HepG2 (cell line): Measurements from ENCODE around the gene ZC3H14. TPM values are rescaled to one million over a fixed set of nuclear protein-coding genes. Genes with fewer than 3 reads are reported as not detected.

Source experiments
- ATAC-seq: fragments of 200-7000 bp; cut with Tn5 transposase; 3 replicates; pipeline ENCODE4 v1.9.1; 2020; ENCODE audit warnings: mild to moderate bottlenecking, moderate library complexity
- BruUV-seq: library from RNA; stranded (reverse); fragments of 400-500 nt; replicated peaks from 2 replicates; lab custom pipeline; 2021; lab: Mats Ljungman, UMichigan
- CTCF ChIA-PET: fragments of 300-600 bp; formaldehyde crosslinking; extraction: SDS; loops from one replicate; lab custom pipeline; 2021; ENCODE audit warnings: low total read pairs, inconsistent platforms, low intra/inter-chr PET ratio; lab: Yijun Ruan, JAX
- POLR2A ChIA-PET: fragments of 350-600 bp; sonication (Branson Sonifier 250); formaldehyde crosslinking; loops from one replicate; lab custom pipeline; 2020; ENCODE audit warnings: antibody characterized with exemption, inconsistent platforms; lab: Yijun Ruan, JAX
- DNase-seq: peaks from one replicate; pipeline ENCODE4 v3.0.0-alpha.2; 2015; ENCODE audit warnings: low spot score
- FAIRE-seq: peaks from 3 replicates; lab custom pipeline; 2011; peaks lifted over from hg19 to GRCh38; lab: Jason Lieb, UNC
- H2AFZ ChIP-seq: one replicate; pipeline ENCODE4 v1.6.1; 2011; ENCODE audit warnings: low read length, inconsistent platforms
- H3K27ac ChIP-seq: fragments of 300-600 bp; 3 replicates; pipeline ENCODE4 v1.8.0; 2011; ENCODE audit warnings: mixed run types, mild to moderate bottlenecking, mixed read lengths, low read length, inconsistent platforms; ENCODE audit not compliant: insufficient read depth; ENCODE audit errors: extremely low read length
- H3K27me3 ChIP-seq, 2 experiments: fragments of 200-600 bp in 1 of 2; 2 replicates in 1 of 2; 3 replicates in 1 of 2; pipeline versions ENCODE4 v1.6.0 to v1.8.0; 2011; ENCODE audit warnings: low read length in 2 of 2, mild to moderate bottlenecking in 2 of 2, moderate library complexity in 2 of 2, inconsistent platforms in 1 of 2; ENCODE audit not compliant: insufficient read depth in 2 of 2, control insufficient read depth in 1 of 2
- H3K36me3 ChIP-seq, 2 experiments: fragments of 200-600 bp in 1 of 2; replicated peaks in 1 of 2; 2 replicates in 1 of 2; 3 replicates in 1 of 2; pipeline versions ENCODE4 v1.5.1 to v1.8.0; 2011; ENCODE audit warnings: low read length in 2 of 2, inconsistent platforms in 1 of 2; ENCODE audit not compliant: insufficient read depth in 2 of 2, control insufficient read depth in 1 of 2
- H3K4me1 ChIP-seq: 2 replicates; pipeline ENCODE4 v1.5.1; 2012; ENCODE audit warnings: low read length, inconsistent platforms; ENCODE audit not compliant: insufficient read depth
- H3K4me2 ChIP-seq: 2 replicates; pipeline ENCODE4 v1.6.0; 2011; ENCODE audit warnings: low read depth, low read length, inconsistent platforms
- H3K4me3 ChIP-seq, 3 experiments: fragments of 200-600 bp in 1 of 3; sonication (generic), shearing (Covaris generic) in 1 of 3; replicated peaks in 1 of 3; 2 replicates each; pipeline ENCODE4 v1.5.1; 2011 to 2016; ENCODE audit warnings: low read length in 3 of 3, inconsistent platforms in 2 of 3, low read depth in 2 of 3, mild to moderate bottlenecking in 2 of 3, control low read depth in 1 of 3, mixed read lengths in 1 of 3; ENCODE audit not compliant: insufficient read depth in 1 of 3
- H3K79me2 ChIP-seq: one replicate; pipeline ENCODE4 v1.6.1; 2011; ENCODE audit warnings: low read length, inconsistent platforms; ENCODE audit not compliant: insufficient read depth
- H3K9ac ChIP-seq: 2 replicates; pipeline ENCODE4 v1.6.0; 2011; ENCODE audit warnings: mild to moderate bottlenecking, low read depth, low read length, inconsistent platforms; ENCODE audit not compliant: insufficient read depth
- H3K9me3 ChIP-seq: 2 replicates; pipeline ENCODE4 v1.5.1; 2012; ENCODE audit warnings: mild to moderate bottlenecking, low read length
- H4K20me1 ChIP-seq: 2 replicates; pipeline ENCODE4 v1.6.0; 2011; ENCODE audit warnings: inconsistent platforms, mild to moderate bottlenecking, low read length, moderate library complexity; ENCODE audit not compliant: insufficient read depth
- ARID3A ChIP-seq: IDR thresholded peaks from 2 replicates; pipeline ENCODE4 v1.6.1; 2012; ENCODE audit warnings: low read depth, low read length, improper control_type of control experiment
- CTCF ChIP-seq: sonication (generic); formaldehyde crosslinking; IDR thresholded peaks from 2 replicates; pipeline ENCODE4 v1.5.0; 2020; ENCODE audit warnings: mild to moderate bottlenecking, missing genetic modification reagents, moderate library complexity
- HMGXB4 ChIP-seq, 2 experiments: sonication (generic) in 1 of 2; formaldehyde crosslinking in 1 of 2; IDR thresholded peaks; 2 replicates each; pipeline versions ENCODE4 v1.4.0 to v1.6.1; 2018 to 2020; ENCODE audit warnings: missing genetic modification reagents in 2 of 2, borderline replicate concordance in 1 of 2, low read depth in 1 of 2, mild to moderate bottlenecking in 1 of 2, missing biosample characterization in 1 of 2
- RAD21 ChIP-seq: fragments of 450-650 bp; formaldehyde crosslinking; IDR thresholded peaks from 2 replicates; pipeline ENCODE4 v1.5.0; 2020; ENCODE audit warnings: mild to moderate bottlenecking
- REST ChIP-seq, 2 experiments: IDR thresholded peaks; 2 replicates each; pipeline ENCODE4 v1.6.1; 2011 to 2012; ENCODE audit warnings: low read length in 2 of 2, borderline replicate concordance in 1 of 2, low read depth in 1 of 2, mild to moderate bottlenecking in 1 of 2, moderate library complexity in 1 of 2
- SMC3 ChIP-seq: IDR thresholded peaks from 2 replicates; pipeline ENCODE4 v1.6.1; 2011; ENCODE audit warnings: low read length, improper control_type of control experiment
- STAG1 ChIP-seq: sonication (generic); formaldehyde crosslinking; IDR thresholded peaks from 2 replicates; pipeline ENCODE4 v1.4.0; 2020; ENCODE audit warnings: missing genetic modification reagents
- ZBTB3 ChIP-seq: sonication (generic); formaldehyde crosslinking; IDR thresholded peaks from 2 replicates; pipeline ENCODE4 v1.4.0; 2020; ENCODE audit warnings: low read depth, mild to moderate bottlenecking, moderate library complexity, missing genetic modification reagents, borderline replicate concordance
- ZFYVE20 ChIP-seq: sonication (generic); formaldehyde crosslinking; IDR thresholded peaks from 2 replicates; pipeline ENCODE4 v1.8.0; 2023; ENCODE audit warnings: low read depth, mild to moderate bottlenecking, moderate library complexity, missing genetic modification reagents, borderline replicate concordance
- ZNF362 ChIP-seq: sonication (generic); formaldehyde crosslinking; IDR thresholded peaks from 2 replicates; pipeline ENCODE4 v1.4.0; 2020; ENCODE audit warnings: missing genetic modification reagents, mild to moderate bottlenecking, borderline replicate concordance
- WGBS: methylation state at CpG from one replicate; pipeline ENCODE4 v1.1.6; 2017; ENCODE audit warnings: low lambda C conversion rate; 5-methylcytosine and 5-hydroxymethylcytosine counted together
- in situ Hi-C: cut with HindIII; loops from 2 replicates; pipeline ENCODE4 v1.10.0; 2017; ENCODE audit warnings: low pct_unique_long_range_greater_than_20kb; ENCODE audit not compliant: extremely low pct_ligation_motif_present
- intact Hi-C: fragments of 100-400 bp; cut with micrococcal nuclease; formaldehyde crosslinking; loops from one replicate; pipeline ENCODE4 v1.10.0; 2022; ENCODE audit not compliant: unreplicated experiment
- polyA plus RNA-seq, 8 experiments: library from polyadenylated mRNA; depleted of rRNA in 3 of 8; stranded (reverse) in 7 of 8; unstranded in 1 of 8; fragments of >200 nt; fragmentation: Illumina TruSeq in 4 of 8; extraction: Trizol in 4 of 8; gene quantifications; 2 replicates each; pipeline versions ENCODE4 v1.2.1 to v1.2.3, GENCODE V29; 2011 to 2016; ENCODE audit warnings: low read depth in 4 of 8, missing spikeins in 1 of 8, mixed read lengths in 1 of 8; ENCODE audit not compliant: insufficient read depth in 1 of 8
- total RNA-seq, 5 experiments: library from RNA; depleted of rRNA; stranded (reverse); fragments of >200 nt; fragmentation: Illumina TruSeq; extraction: Trizol; gene quantifications; 2 replicates each; pipeline ENCODE4 v1.2.3, GENCODE V29; 2016; ENCODE audit warnings: low read depth in 1 of 5

Gene ZC3H14
- total and polyA plus RNA-seq, 2 of the 13 experiments (the other 11 are each of a cell fraction or from before 2014, with no cell fraction given): 65.1 to 67.5 TPM

GRCh38 chr14:88559852-88560251 lies 3.0 kb upstream of the ZC3H14 start:
- in situ Hi-C loops (loop anchor here (5.0 kb wide), 1 partner anchor 68 kb away; no protein-coding TSS in a partner anchor), intact Hi-C loops (loop anchor here (1.0 to 10.0 kb wide), 3 partner anchors 38 to 175 kb away; partner anchors contain the start of gene SPATA7)
- no peak overlapping the region for H2AFZ ChIP-seq
- FAIRE-seq (peak; percentile 43), ATAC-seq (peak; percentile 5; the same call in 2 of the 3 replicates), DNase-seq (peak; percentile 53)
- H3K79me2 ChIP-seq: peaks cover 15% of the 10 kb centered on the region
- 13% methylated on average over 1 of the region's 1 CpG for WGBS
- H3K4me3 ChIP-seq: no peak overlapping the region
- H3K9me3 ChIP-seq: no peaks in the 10 kb centered on the region
- BruUV-seq: no TSS peak
- H3K27ac ChIP-seq: no peak overlapping the region
- H3K27me3 ChIP-seq: no peaks in the 10 kb centered on the region; a peak in 1 of 5 replicates
- H3K36me3 ChIP-seq: no peaks in the 10 kb centered on the region
- H3K4me2 ChIP-seq: no peak overlapping the region
- POLR2A ChIA-PET: no interaction called here
- H4K20me1 ChIP-seq: no peaks in the 10 kb centered on the region; the same call in 1 of the 2 replicates
- CTCF ChIA-PET: interaction anchor here (1.3 kb wide), 1 partner anchor 68 kb away, joined by 10 read pairs; no protein-coding TSS in a partner anchor
- H3K9ac ChIP-seq: no peak overlapping the region
- TF ChIP-seq ZFYVE20 (CRISPR knock-in tag) (no peak), ZNF362 (CRISPR knock-in tag) (peak; percentile 94), STAG1 (peak; percentile 81), ZBTB3 (CRISPR knock-in tag) (no peak), HMGXB4 (CRISPR knock-in tag; IDR thresholded peaks at IDR 0.05; ENCODE audit: borderline replicate concordance in 1 of 2, low read depth in 1 of 2) (0 out of 4 replicates have a peak, but pooled peaks of 1 of the 2 experiments have one; percentile 19), REST (IDR thresholded peaks at IDR 0.05; ENCODE audit: borderline replicate concordance in 1 of 2, low read depth in 1 of 2, low read length in 2 of 2) (no peak), SMC3 (peak; percentile 59; the same call in 1 of the 2 replicates), ARID3A (peak; percentile 28; the same call in 1 of the 2 replicates), CTCF (CRISPR knock-in tag) (peak; percentile 57), RAD21 (CRISPR knock-in tag) (peak; percentile 32; the same call in 1 of the 2 replicates)
- H3K4me1 ChIP-seq: peaks cover 42% of the 10 kb centered on the region
